Activated CD8-positive, alpha-beta memory T cell treated with anti-CD3 and anti-CD28 coated beads, Interleukin-2, amount 50 U/mL, for 1 hour (primary cell): ENCODE data around the gene GALNT17.
"Not testable (repeated sequence)": the region's sequence is repeated elsewhere in the genome, so short reads cannot be mapped to it uniquely, and the experiment has no call there.

Experiments used
- DNase-seq: peaks from one replicate; pipeline ENCODE4 v3.0.0-alpha.2; 2020; ENCODE audit errors: extremely low read depth

The GALNT17 gene

DNA sequence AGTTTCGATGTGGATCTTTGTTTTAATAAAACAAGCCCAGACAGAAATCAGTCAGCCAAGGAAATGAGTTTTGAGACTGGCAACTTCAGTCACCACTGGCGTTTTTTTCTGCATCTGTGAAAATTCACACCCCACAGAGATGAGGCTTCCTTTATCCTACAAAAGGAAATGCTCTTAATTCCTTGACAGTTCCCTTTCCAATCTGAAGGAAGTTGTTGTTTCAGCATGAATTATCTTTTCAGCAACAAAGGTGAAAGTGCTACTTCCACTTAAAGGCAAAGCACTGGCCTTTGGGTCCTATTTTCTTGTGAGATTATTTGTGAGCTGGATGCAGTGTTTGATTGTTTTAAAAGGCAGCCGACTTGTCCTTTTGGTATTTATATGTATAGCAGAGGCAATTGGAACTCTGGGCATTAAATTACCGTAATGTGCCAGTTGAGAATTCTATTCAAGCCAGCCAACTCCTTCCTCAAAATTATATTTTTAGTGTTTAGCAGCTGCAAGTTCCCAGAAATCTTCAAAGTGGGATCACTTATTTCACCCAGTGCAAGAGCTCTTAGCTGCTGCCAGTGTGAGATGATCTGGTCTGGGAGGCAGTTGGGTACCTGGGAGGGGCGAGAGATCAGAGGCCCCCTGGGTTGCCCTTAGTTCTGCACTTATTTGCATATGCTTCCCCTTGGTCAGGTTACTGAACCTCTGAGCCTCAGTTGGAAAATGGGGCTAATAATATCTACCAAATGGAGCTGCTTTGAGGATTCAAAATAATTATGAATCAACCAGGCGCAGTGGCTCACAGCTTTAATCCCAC, 427.1 kb downstream of the GALNT17 start:
- no peak for DNase-seq

DNA sequence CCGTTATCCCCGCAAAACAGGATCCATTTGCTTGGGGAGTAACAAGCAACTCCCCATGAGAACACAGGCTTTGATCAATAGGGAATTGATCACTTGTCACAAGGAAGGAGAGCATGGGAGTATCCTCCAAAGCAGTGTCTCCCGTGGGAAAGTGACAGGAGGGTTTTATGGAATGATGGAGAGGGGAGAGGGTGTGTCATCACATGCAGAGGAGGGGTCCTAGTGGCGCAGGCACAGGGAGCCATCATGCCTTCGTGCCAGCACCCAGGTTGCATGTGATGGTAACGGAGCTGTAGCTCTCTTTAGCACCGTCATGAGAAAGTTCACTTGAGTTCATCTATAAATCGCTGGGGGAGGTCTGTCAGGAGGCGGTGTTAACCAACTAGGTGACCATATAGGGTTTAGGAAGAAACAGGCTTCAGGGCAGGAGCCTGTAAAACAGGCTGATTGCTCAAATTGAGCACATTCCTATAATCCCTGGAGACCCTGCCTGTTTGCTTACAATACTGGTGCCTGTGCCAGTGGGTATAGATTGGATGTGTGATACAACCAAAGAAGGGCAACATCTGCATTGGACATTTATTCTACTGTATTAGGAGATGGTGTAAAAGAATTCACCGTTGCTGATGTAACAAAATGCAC, 428.5 kb downstream of the GALNT17 start:
- DNase-seq = no peak

DNA sequence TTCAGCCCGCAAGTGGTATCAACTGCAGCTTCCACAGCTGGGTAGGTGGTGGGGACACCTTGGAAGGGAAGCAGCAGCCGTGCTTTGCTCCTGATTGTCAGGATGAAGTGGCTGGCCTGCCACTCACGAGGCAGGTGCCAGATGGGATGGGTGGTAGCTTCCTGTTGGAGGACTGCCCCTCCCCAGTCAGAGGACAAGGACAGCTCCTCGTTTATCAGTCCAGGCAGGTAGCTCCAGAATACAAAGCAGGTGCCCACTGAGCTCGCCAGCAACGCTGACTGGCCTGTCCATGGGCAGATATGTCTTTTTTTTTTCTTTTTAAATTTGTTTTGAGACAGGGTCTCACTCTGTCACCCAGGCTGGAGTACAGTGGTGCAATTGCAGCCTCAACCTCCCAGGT, 431.3 kb downstream of the GALNT17 start:
- DNase-seq = no peak

DNA sequence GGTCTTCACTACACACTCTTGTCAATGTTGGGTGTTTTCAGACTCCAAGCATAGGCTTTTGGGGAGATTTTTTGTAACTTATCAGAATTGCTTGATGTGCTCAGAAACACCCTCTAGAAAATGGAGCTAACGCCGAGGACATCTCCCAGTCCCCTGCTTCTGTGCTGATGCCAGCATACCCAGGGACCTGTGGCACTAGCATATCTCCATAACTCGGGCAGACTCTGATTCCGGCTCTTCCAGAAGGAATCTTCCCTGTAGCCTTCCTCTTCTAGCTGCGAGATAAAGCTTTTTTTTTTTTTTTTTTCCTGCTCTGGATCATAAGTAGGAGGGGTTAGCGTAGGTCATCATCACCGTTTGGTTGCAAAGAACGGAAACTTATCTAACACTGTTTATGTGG, 434.4 kb downstream of the GALNT17 start:
- no peak for DNase-seq

DNA sequence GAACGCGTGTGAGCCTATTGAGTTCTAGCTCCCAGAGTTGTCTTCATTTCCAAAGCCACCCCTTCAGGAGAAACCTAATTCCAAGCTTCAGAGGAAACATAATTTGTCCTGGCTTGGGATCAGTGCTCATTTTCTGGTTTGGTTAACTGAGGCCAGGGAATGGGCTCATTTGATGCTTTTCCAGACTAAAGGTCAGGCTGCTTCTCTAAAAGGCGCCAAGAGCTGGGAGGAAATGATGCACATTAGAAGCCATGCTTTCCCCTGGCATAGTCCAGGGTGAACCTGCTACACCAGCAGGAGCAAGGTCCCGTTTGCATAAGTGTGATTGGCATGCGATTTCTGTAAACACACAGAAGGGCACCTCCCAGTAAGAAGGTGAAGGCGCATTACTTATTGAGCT, 435.0 kb downstream of the GALNT17 start:
- no peak for DNase-seq

DNA sequence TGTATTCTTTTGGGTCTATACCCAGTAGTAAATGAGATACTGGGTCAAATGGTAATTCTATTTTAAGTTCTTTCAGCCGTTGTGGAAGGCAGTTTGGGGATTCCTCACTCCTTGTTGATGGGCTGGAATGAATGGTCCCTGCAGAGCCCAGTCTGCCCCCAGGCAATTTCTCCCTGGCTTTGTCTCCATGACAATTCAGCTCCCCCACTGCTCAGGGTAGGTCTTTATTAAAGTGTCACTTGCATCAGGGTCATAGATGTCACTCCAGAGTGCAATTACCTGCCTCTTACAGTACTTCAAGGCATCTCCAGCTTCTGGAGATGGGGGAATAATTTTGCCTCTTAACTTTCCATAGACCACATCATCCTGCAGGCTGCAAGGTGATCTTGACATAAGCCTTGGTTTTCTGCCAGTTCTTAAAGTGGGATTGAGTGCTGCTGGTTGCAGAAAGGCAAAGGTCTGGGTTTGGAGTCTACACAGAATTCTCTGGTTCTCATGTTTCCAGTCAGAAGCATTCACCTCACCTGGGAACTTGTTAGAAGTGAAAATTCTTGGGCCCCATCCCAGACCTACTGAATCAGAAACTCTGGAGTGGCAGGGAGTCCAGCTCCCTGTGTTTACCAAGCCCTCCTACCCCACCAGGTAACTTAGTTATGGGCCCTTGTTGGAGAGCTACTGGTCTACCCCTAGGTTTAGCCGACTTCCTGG, 442.4 kb downstream of the GALNT17 start:
- DNase-seq = no peak

DNA sequence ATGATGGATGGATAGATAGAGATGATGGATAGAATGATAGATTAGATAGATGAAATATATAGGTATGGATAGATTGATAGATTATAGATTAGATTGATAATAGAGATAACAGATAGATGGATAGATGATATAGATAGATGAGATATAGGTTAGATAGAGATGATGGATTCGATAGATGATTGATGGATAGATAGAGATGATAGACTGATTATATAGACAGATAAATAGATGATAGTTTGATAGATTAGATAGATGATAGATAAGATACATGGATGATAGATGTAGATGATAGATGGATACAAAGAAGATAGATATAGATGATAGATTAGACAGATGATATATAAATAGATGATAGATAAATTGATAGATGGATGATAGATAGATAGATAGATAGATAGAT, 448.1 kb downstream of the GALNT17 start:
- no peak for DNase-seq

DNA sequence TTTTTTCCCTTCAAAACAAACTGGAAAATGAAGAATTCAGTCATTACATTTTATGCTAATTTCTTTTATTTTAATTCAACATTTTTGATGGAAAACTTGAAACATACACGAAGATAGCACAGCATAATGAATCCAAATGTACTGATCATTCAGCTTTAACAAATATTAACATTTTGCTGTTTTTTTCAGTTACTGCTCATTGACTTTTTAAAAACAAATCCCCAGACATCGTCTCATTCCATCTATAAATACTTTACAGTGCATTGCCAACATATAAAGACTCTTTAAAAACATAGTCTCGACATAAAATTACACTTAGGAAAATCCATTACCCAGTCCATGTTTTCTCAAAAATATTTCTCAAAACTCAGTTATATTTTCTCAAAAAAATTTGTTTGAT, 452.3 kb downstream of the GALNT17 start:
- no peak for DNase-seq

DNA sequence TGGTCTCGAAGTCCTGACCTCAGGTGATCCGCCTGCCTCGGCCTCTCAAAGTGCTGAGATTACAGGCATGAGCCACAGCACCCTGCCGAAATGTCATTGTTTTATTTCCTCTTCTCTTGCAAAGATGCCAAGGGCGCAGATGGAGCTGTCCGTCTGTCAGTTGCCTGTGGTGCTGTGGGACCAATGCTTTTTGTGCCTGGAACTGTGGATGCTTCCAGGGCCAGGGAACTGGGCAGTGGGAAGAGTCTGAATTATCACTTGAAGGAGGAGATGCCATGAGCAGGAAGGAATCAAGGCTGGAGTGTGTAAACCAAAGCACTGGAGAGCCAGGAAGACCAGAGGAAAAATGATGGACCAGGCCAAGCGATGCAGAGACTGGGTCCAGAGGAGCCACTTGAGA, 459.9 kb downstream of the GALNT17 start:
- no peak for DNase-seq

DNA sequence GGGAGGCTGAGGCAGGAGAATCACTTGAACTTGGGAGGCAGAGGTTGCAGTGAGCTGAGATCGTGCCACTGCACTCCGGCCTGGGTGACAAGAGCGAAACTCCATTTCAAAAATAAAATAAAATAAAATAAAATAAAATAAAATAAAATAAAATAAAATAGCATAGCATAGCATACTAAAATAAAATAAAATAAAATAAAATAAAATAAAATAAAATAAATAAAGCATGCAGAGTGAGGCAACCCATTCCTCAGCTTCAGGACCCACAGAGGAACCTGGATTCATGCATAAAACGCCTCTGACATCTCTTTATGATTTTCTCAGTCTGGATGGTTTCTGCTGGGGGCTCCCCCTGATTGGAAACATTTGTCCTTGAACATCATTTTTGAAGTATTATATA, 460.4 kb downstream of the GALNT17 start:
- DNase-seq = not testable (repeated sequence)

DNA sequence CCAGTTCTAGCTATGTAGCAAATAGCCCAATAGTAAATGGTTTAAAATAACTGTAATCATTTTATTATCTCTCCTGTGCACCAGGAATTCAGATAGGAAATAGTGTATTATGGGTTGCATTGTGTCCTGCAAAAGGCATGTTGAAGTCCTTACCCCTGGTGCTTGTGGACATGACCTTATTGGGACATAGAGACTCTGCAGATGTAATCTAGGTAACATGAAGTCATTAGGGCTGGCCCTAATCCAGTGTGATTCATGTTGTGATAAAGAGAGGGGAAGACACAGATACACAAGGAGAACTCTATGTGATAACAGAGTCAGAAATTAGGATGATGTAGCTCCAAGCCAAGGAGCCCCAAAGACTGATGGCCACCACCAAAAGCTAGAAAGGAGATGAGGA, 462.8 kb downstream of the GALNT17 start:
- no peak for DNase-seq

DNA sequence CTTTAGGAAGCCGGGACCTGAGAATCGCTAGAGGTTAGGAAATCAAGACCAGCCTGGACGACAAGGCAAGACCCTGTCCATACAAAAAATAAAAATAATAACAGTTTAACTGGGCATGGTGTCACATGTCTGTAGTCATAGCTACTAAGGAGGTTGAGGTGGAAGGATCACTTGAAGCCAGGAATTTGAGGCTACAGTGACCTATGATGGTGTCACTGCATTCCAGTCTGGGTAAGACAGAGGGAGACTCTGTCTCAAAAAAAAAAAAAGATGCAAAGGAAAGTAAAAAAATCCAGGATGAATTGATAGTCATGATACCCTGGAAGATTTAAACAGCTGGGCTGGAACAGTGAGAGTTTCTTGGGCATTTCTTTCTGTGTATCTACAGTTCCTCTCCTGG, 463.2 kb downstream of the GALNT17 start:
- DNase-seq = no peak

DNA sequence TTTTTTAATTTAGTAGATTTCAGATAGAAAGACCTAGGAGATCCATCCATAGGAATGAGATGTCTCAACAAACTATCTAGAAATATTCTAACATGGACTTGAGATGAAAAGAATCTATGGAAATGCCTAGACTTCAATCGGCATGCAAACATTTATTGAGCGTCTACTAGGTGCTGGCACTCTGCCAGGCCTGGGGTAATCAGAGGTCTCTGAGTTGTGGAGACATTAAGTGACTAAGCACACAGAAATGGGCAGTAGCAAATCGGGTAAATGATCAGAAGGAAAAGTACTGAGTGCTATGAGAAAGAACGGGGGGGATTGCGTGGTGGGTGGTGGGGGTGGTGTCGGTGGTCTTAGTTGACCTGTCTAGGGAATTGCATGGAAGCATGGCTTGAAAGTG, 466.6 kb downstream of the GALNT17 start:
- DNase-seq = no peak

DNA sequence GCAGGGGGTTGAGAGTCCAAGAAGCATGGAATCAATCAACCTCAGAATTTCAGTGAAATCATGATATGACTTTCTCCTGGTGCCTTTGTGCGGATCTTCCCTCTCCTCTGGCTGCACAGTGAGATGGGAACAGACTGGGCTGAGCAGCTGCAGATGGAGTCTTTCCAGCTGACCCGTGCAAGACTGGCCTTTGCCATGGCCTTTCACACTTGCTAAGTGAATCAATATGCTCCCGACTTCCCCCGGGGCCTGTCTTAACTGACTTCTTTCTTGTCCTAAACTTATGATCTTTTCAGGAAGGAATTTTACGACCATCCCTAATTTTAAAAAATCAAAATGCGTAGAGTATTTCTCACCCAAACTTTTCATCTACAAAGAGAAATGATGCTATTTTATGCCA, 469.9 kb downstream of the GALNT17 start:
- DNase-seq = no peak

DNA sequence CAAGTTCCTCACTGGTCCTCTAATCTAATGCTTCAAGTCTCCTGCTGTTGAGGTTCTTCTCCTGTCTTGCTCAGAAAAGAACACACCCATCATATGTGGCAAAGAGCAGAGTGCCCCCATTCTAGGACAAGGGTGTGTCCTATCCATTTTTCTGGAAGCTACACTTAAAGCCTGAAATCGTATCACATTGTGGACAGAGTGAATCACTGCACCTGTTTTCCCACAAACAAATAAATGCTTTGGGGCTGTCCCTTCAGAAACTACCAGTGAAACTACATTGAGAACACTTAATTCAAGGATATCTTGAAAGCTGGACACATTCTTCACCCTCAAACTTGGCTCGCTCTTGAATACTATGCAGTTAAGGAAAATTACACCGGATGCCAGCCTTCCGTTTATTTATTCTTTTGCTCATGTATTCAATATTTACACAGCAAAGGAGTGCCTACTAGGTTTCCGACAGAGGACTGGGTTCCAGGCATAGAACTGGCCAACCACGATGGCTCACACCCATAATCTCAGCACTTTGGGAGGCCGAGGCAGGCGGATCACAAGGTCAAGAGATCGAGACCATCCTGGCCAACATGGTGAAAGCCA, 473.0 kb downstream of the GALNT17 start:
- DNase-seq = no peak

DNA sequence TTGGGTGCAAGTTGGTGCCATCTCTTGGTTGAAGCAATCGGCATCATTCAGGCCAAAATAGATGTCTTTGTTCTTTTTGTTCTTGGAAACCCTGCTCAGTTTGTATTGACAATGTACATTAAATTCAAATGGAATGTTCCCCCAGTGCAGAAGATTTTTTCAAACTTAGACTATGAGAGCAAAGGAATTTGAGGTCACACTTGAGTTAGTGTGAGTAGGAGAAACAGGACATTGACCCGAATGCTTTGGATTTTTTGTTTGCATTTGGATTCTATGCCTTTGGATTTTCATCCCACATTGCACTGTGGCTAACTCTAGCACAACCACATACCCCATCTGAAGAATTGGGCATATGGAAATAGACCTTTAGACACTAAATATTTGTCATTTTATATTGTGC, 480.0 kb downstream of the GALNT17 start:
- no peak for DNase-seq

DNA sequence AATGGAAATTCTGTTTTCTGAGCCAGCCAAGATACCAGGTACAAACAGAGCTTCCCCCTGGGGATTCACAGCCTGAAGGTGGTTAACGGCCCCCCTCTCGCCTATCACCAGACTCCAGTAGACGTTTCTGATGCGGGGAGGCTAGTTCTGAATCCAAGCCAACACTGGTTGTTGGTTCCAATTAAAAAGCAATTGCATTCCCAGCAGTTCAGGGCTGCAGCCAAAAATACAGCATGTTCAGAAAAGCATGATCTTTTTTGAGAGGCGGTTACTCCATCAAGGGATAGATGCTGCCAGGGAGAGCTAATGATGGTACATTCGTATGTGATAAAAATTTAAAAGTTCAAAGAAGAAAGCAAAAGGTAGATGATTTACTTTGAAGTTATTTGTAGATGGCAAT, 481.0 kb downstream of the GALNT17 start:
- no peak for DNase-seq

DNA sequence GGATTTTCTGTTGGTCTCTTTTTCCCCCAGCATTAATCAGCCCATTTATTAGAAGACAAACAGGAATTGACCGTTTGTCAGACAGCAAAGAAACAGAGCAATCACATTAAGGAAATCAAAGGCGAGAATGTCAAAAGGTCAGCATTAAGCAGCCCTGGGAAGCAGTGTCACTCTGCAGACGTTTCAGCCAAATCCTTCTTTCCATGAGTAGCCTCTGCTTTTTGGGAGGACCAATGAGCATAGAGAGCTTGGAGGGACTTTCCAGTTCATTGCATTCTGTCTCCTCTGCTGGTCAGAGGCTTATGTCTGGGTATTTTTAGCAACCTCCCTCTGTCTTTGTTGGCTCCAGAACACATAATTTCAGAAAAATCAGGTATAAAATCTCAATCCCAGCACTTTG, 481.4 kb downstream of the GALNT17 start:
- no peak for DNase-seq

DNA sequence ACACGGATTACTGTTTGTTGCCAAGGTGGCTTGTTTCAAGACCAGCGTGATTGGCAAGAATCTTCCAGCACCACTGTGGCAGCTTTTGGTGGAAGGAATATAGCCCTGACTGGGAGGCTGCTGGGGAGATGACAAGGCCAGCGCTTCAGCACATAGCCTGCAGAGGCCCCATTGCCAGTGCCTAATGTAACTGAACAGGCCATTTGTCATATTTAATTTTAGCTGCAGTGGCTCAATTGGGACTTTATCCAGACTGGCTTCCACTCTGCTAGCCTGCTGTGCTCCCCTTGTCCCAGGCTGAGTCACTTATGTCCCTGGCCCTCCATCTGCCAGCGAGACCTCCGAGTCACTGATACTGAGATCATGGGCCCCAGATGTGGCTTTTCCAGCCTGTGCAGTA, 483.1 kb downstream of the GALNT17 start:
- no peak for DNase-seq

DNA sequence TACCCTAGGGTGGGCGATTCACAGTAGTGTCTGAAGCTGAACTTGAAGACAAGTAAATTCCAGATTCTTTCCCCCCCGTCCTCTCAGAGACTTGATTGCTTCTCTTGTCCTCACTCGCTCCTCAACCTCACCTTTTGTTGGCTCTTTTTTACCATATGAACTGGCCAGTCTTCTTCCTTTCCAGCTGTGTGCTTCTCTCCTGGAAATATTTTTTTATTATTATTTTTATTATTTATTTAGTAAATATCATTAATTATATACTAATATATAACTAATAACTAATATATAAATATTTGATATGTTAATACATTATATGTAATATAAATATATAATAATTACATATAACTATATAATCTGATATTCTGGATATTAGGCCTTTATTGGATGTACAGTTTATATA, 484.3 kb downstream of the GALNT17 start:
- no peak for DNase-seq

DNA sequence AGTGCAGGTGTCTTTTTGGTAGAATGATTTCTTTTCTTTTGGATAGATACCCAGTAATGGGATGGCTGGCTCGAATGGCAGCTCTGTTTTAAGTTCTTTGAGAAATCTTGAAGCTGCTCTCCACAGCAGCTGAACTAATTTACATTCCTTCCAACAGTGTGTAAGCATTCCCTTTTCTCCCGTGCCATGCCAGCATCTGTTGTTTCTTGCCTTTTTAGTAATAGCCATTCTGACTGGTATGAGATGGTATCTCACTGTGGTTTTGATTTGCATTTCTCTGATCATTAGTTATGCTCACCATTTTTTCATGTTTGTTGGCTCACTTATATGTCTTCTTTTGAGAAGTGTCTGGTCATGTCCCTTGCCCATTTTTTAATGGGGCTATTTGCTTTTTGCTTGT, 486.3 kb downstream of the GALNT17 start:
- DNase-seq = no peak

DNA sequence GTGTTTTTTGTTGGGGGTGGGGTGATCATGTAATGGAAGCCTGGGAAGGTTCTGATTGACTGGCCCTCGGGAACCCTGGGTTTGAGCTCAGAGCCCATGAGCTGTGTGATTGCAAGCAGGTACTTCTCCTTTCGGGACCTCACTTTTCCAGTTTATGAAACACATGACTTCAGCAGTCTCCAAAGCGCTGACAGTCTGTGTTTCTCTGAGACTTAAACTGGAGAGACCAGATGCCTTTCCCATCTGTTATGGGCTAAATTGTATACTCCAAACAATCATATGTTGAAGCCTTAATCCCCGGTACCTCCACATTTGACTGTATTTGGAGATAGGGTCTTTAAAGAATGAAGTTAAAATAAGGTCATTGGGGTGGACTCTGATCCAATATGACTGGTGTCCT, 493.6 kb downstream of the GALNT17 start:
- DNase-seq = no peak

DNA sequence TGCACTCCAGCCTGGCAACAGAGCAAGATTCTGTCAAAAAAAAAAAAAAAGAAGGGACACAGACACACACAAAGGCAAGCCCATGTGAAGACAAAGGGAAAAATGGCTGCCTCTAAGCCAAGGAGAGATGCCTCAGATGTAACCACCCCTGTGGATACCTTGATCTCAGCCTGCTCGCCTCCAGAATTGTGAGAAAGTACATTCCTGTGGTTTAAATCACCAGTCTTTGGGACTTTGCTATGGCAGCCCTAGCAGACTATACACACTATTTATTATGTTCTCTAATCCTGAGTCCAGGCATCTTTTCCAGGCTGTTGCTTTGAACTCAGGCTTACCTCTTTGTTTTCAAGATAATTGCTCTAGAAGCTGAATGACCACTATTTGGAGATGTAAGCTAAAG, 494.3 kb downstream of the GALNT17 start:
- DNase-seq = no peak
